ENCODE data around the gene LCT. TPM values are rescaled to one million over a fixed set of nuclear protein-coding genes. Genes with fewer than 3 reads are reported as not detected.

LCT gene
- total RNA-seq, 6 experiments from 2014 or later, result 0.12 TPM; not detected in 5

DNA sequence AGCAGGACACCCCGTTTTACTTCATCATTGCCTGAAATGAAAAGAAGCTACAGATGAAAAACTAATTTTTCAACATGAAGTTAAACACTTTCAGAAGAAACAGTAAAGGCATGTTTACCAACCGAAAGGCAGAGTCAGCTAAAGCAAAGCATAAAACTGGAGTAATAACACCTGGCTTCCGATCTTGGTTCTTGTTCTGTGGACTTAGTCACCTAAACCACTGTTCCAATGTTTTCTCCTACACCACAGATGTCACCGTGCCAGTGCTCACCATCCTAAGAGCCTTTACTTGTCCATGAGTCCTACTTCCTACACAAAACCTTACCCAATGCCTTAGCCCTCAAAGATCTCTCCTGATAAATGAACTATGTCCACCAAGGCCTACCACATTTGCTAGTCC, 25.7 kb upstream of the LCT start:
- Histone ChIP-seq H3K36me3 (peaks cover 0 to 18% (median 3%) of the 10 kb centered on the region in 4 donors), H3K4me1 (no peaks in the 10 kb centered on the region), H3K27ac (no peak overlapping the region), H3K27me3 (no peaks in the 10 kb centered on the region), H3K9me3 (no peaks in the 10 kb centered on the region), H3K4me3 (no peak overlapping the region)
- no peak for ATAC-seq
- WGBS (ENCODE audit: insufficient coverage, low coverage, low lambda C conversion rate, missing lambda C conversion rate), result 93% methylated on average over 4 of the region's 4 CpGs
- no peak for DNase-seq
- no peak for TF ChIP-seq POLR2A (IDR thresholded peaks at IDR 0.05)
- TF ChIP-seq, protein P1, sequence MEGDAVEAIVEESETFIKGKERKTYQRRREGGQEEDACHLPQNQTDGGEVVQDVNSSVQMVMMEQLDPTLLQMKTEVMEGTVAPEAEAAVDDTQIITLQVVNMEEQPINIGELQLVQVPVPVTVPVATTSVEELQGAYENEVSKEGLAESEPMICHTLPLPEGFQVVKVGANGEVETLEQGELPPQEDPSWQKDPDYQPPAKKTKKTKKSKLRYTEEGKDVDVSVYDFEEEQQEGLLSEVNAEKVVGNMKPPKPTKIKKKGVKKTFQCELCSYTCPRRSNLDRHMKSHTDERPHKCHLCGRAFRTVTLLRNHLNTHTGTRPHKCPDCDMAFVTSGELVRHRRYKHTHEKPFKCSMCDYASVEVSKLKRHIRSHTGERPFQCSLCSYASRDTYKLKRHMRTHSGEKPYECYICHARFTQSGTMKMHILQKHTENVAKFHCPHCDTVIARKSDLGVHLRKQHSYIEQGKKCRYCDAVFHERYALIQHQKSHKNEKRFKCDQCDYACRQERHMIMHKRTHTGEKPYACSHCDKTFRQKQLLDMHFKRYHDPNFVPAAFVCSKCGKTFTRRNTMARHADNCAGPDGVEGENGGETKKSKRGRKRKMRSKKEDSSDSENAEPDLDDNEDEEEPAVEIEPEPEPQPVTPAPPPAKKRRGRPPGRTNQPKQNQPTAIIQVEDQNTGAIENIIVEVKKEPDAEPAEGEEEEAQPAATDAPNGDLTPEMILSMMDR (IDR thresholded peaks at IDR 0.05), result no peak
- intact Hi-C loops (cut with DNase I), result no loop called here

DNA sequence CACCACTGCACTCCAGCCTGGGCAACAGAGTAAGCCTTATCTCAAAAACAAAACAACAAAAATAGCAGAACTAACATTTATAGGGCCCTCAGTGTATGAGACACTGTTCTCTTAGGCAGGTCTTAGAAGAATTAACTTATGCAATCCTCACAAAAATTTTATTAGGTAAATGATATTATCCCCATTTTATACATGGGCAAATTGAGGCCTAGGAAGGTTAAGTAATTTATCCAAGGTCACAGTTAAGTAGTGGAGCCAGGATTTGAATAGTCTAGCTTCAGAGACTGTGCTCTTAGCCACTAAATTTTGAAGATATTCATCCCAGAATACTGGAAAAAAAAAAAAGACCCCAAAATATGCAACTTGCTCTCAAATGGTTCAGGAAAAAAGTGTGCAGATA, 16.4 kb upstream of the LCT start:
- Histone ChIP-seq H3K27me3 (no peaks in the 10 kb centered on the region), H3K4me3 (no peak overlapping the region), H3K4me1 (no peaks in the 10 kb centered on the region), H3K36me3 (peaks cover 0 to 6% (median under 1%) of the 10 kb centered on the region in 4 donors), H3K27ac (no peak overlapping the region), H3K9me3 (no peaks in the 10 kb centered on the region)
- TF ChIP-seq POLR2A (IDR thresholded peaks at IDR 0.05), result no peak
- TF ChIP-seq, protein P1 (IDR thresholded peaks at IDR 0.05), result no peak
- DNase-seq, result no peak
- intact Hi-C loops (cut with DNase I), result no loop called here
- no peak for ATAC-seq

DNA sequence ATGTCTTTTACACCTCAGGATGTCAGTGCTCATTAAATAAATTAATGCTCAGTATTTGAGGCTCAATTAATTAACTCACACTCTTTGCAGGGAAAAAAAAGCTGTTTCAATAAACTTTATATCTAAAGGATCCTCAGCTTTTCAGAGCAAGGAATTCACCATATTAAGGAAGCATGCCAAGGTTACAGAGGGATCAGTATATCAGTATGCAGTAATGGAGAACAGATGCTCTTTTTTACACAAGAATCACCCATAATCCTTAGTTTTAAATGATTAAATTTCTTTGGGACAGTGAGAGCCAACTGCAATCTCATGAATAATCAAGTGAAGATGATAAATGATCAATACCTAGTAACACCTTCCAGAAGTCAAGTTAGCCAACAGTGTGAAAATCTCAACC, 14.9 kb upstream of the LCT start:
- no peak for TF ChIP-seq POLR2A (IDR thresholded peaks at IDR 0.05)
- TF ChIP-seq, protein P1 (IDR thresholded peaks at IDR 0.05), result no peak
- Histone ChIP-seq H3K4me3 (no peak overlapping the region), H3K4me1 (no peaks in the 10 kb centered on the region), H3K36me3 (peaks cover 0 to 6% (median under 1%) of the 10 kb centered on the region in 4 donors), H3K9me3 (no peaks in the 10 kb centered on the region), H3K27ac (no peak overlapping the region), H3K27me3 (no peaks in the 10 kb centered on the region)
- DNase-seq, result no peak
- intact Hi-C loops (cut with DNase I), result no loop called here
- ATAC-seq, result no peak

DNA sequence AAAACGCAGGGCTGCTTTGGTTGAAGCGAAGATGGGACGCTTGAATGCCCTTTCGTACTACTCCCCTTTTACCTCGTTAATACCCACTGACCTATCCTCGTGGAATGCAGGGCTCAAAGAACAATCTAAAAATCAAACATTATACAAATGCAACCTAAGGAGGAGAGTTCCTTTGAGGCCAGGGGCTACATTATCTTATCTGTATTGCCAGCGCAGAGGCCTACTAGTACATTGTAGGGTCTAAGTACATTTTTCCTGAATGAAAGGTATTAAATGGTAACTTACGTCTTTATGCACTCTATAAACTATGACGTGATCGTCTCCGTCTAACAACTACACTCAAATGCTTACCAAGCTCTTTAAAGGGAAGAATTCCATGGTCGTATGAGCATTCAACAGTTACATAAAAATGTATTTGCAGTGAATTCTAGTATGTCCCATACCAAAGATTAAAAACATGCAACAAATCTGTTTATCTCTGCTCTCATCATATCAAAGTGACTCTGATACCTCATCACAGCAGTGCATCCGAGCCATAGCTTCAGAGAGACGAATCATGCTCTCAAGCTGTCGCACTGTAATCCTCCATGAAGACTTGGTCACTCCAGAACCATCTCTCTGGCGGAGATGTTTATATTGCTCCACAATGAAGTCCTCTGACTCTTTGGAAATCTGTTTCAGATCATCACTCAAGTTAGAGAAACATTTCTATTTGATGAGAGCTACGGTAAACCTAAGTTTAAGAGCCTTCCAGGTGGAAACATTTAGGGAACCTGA, 14.1 kb upstream of the LCT start:
- DNase-seq (no peak), ATAC-seq (no peak)
- Histone ChIP-seq H3K36me3 (peaks cover 0 to 1% (median 0%) of the 10 kb centered on the region in 4 donors), H3K27me3 (no peaks in the 10 kb centered on the region), H3K4me3 (no peak overlapping the region), H3K27ac (no peak overlapping the region), H3K4me1 (no peaks in the 10 kb centered on the region), H3K9me3 (no peaks in the 10 kb centered on the region)
- intact Hi-C loops (cut with DNase I), result no loop called here
- no peak for TF ChIP-seq POLR2A (IDR thresholded peaks at IDR 0.05)
- TF ChIP-seq, protein P1 (IDR thresholded peaks at IDR 0.05), result no peak
- WGBS (ENCODE audit: insufficient coverage, low coverage, low lambda C conversion rate, missing lambda C conversion rate), result 84% methylated on average over 17 of the region's 17 CpGs
